HK-2 (cell line): ENCODE measurements around the gene AGXT2.
A peak's percentile ranks its signal among the peaks of the same experiment; 100 is the strongest.

ENCODE experiments used
- DNase-seq: peaks from one replicate; pipeline ENCODE4 v3.0.0-alpha.2; 2018; ENCODE audit not compliant: unreplicated experiment

AGXT2 gene, protein sequence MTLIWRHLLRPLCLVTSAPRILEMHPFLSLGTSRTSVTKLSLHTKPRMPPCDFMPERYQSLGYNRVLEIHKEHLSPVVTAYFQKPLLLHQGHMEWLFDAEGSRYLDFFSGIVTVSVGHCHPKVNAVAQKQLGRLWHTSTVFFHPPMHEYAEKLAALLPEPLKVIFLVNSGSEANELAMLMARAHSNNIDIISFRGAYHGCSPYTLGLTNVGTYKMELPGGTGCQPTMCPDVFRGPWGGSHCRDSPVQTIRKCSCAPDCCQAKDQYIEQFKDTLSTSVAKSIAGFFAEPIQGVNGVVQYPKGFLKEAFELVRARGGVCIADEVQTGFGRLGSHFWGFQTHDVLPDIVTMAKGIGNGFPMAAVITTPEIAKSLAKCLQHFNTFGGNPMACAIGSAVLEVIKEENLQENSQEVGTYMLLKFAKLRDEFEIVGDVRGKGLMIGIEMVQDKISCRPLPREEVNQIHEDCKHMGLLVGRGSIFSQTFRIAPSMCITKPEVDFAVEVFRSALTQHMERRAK

GRCh38 chr5:35047785-35048404, at the start of gene AGXT2:
Gene AGXT2, minus strand, starts transcription at chr5:35047949. Its CDS starts 57 bp downstream, at chr5:35047892.
- no peak for DNase-seq

DNA sequence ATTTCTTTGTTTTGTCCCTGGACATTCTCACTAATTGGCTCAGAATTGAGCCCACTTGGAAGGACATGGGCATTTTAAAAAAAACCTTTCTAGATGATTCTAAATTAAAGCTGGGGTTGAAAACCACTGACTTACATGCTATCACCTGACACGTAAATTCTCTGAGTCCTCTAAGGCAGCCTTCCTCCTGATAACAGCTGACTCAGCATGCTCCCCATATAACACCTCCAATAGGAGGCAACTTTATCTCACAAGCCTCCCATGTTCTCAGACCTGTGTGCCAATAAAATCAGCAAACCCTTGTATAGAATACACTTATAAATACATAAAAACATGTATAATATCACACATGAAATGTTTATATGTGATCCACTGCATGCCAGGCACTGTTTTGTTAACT, 49.2 kb upstream of the AGXT2 start:
- no peak for DNase-seq

DNA sequence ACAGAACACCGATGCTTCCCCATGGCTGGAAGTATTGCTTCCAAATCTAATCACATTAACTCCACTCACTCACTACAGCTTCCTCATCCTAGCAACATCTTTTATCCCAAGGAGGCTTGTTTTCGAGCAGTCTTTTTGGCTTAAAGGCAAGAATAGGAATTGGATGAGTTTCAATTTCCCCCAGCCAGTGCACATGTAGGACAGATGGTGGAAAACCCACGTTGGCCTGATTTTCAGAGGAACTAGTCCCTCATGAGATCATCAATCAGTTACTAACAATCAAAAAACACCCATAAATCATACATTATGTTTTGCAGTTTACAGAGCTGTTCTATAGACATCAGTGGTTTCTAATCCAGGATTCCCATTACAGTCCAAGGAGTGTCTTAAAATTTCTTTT, 48.5 kb upstream of the AGXT2 start:
- DNase-seq = no peak

DNA sequence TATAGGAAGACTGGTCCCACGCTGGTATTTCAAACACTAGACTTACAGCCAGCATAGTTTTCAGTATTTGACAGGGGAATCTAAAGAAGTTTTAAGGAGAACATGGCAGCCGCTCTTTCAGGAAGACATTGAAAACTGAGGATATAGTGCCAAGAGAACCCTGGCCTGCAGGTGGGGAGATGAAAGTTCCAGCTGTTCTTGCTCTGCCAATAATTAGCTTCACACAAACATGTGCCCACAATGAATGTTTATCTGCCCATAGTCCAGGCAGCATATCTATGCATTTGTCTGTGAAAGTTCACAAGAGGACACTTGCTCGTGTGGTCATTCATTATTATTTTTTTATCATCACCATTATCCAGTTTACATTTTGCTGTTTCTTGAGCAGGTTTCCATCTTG, 47.6 kb upstream of the AGXT2 start:
- DNase-seq = no peak

DNA sequence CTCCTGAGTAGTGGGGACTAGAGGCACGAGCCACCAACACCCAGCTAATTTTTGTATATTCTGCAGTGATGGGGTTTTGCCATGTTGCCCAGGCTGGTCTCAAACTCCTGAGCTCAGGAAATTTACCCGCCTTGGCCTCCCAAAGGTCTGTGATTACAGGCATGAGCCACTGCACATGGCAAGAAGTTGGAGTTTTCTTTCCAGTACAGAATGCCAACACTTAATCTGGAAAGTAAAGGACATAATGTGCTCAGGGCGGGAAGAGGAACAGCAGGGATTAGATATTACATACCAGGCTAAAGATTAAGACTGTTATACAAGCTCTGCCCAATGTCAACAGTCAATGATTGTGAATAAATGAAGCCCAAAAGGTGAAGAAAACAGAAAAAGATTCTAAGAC, 47.2 kb upstream of the AGXT2 start:
- no peak for DNase-seq

- no peak for DNase-seq
These were observed 45.0 kb upstream of the AGXT2 start for GRCh38 chr5:35092703-35093102.

DNA sequence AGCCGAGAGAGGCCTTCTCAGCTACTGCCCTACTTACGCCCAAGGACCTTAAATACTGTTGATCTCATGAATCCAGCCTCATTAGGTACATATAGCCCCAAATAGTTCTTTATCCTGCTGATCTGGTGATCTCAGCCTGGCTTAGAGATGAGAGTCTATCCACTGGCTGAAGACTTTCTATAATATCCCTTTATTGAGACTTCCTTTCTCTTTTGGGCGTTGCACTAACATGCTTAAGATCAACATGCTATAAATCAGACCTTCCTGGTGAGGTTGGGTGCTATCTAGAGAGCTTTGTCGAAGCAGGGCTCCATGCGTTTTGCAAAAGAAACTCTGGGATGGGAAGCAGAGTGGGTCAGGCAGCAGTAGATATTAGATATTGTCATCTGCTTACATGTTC, 44.0 kb upstream of the AGXT2 start:
- DNase-seq = no peak

- peak; percentile 35 for DNase-seq
These were observed 41.9 kb upstream of the AGXT2 start for GRCh38 chr5:35089334-35090314.

- no peak for DNase-seq
These were observed 40.2 kb upstream of the AGXT2 start for GRCh38 chr5:35087991-35088390.

DNA sequence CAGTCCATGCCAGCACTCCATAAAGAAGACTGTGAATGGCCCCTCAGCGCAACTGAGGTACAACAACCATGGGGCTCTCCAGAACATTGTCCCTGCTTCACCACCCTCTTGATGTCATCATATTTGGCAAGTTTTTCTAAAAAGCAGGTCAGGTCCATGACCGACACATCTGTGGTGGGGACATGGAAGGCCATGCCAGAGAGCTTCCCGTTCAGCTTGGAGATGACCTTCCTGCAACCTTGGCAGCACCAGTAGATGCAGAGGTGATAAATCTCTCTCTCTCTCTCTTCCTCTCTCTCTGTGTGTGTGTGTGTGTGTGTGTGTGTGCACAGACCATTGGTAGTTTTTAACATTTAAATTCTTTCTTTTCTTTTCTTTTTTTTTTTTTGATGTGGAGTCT, 35.4 kb upstream of the AGXT2 start:
- DNase-seq = no peak

GRCh38 chr5:35082530-35082929, 34.8 kb upstream of the AGXT2 start:
- DNase-seq = no peak

- no peak for DNase-seq
These were observed 33.4 kb upstream of the AGXT2 start for GRCh38 chr5:35081134-35081533.

DNA sequence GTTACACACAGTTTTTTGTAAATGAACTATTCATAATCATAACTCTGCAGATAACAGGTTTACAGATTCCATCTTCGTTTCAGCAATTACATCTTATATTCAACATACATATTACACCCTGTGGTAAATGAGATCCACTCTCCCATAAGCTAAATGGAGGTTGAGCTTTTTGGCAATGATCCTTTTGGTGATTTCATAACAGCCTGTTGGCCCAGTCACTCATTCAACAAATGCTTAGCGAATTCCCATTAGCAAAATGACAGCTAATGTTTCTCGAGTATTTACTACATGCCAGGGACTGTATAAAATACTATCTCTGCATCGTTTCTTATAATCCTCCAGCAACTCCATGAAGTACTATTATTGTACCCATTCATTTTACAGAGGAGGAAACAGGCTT, 25.4 kb upstream of the AGXT2 start:
- no peak for DNase-seq

DNA sequence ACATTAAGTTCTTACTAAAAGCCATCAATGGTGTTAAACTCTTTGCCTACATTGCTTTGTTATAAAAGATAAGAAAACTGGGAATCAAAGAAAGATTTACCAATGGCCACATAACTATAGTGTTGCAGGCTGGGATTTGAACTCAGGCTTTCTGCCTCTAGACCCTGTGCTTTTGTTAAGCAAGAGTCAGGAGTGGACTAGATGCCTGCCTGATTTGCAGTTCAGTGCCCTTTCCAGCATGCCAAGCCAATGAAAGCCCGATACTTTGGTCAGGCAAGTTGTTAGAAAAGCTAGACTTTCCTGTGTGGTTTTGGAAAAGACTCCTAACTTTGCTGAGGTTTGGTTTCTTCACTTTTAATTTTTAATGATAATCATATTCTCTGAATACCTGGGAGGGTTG, 21.4 kb upstream of the AGXT2 start:
- no peak for DNase-seq

DNA sequence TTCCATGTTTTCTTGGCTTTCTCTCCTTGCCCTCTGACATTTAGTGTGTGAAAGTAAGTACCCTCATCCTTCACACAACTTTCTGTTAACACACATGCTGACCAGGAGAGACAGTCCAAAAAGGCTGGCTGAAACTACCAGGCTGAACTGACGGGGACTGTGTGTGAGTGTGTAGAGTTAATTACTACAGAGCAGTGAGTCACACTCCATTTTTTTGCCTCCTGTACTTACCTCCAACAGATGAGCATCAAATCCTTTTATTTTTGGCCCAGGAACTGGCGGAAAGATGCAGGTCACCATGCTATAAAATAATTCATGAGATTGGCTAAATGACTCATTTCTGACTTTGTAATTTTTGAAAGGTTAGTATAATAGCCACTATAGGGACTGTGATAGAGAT, 20.2 kb upstream of the AGXT2 start:
- no peak for DNase-seq

DNA sequence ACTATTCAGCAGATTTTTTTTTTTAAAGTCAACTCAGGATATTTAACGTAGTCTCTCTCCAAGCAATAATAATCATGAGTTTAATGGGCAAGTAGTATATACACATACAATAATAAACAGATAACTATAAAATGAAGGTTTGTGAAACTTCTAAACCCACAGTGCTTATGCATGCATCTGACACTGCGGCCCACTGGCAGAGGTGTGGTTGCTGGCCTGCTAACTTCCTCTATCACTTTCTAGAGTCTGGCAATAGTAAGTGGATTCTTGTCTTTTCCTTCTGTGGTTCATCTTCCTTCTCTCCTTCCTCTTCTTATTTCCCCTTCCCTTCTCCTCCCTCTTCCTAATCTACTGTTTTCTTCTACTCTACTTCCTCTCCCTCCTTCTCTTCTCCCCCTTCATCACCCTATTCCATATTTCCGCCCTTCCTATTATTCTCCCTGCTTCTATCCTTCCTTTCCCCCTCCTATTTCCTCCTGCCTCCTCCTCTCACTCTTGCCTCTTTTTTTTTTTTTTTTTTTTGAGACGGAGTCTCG, 18.6 kb upstream of the AGXT2 start:
- no peak for DNase-seq

- no peak for DNase-seq
These were observed 15.7 kb upstream of the AGXT2 start for GRCh38 chr5:35063414-35063813.

- no peak for DNase-seq
These were observed 13.5 kb upstream of the AGXT2 start for GRCh38 chr5:35061211-35061770.

DNA sequence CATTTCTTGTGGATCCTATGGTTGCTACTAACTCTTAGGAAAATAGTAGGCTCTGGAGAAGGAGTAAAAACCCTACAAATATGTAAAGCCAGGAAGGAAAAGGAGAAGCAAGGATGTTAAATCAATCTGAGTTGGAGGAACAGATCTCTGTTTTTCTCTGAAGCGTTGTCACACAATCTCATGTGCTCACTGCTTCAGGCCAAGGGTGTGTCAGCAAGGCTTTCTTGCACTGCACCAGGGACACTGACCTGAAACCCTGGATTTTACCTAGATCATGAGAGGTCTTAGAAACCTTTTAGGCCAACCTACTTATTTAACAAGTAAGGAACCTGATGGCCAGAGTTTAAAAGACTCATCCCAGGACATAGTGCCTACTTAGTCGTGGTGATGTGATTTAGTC, 12.5 kb upstream of the AGXT2 start:
- no peak for DNase-seq

DNA sequence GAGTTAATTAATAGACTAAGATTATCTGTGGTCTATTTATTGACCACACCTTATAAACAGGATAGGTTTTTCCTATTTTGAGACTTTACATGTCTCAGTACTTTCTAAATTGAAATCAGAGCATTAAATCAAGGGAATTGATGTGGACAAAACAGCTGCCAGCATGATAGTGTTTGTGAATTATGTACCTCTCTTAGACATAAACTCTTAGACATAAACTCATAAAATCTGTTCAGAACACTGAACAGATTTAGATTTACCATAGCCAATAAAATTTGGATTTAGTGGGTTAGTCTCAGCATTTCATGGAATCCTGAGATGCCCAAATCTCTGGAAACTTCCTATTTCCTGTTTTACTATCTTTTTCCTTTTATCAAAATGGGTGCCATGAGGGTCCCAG, 11.5 kb upstream of the AGXT2 start:
- DNase-seq = no peak

DNA sequence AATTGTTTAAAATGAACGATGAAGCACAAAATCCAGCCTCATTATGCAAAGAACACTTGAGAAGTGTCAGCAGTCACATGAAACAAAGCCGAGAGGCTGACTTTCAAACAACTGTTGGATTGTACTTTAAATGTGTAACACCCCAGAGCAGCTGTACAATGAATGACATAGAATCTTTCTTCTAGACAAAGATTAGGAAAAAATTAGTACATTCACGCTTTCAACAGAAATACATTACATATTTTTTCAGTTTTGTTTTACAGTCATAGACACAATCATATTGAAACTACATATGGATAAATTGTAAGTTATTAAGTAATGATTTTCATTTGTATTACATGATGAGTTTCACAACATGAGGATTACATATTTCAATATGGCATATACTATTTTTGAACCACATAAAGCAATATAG, 10.6 kb upstream of the AGXT2 start:
- no peak for DNase-seq

GRCh38 chr5:35056686-35057085, 8.9 kb upstream of the AGXT2 start:
- DNase-seq = no peak
